Effector memory CD4-positive, alpha-beta T cell (primary cell): ENCODE measurements around the gene TXNDC2.

Experiments
- DNase-seq, 3 donors: peaks; one replicate each; pipeline ENCODE4 v3.0.0-alpha.2; 2020
- H3K27ac ChIP-seq: 2 replicates; pipeline ENCODE4 v1.7.0; 2013; ENCODE audit warnings: mild to moderate bottlenecking, low read length, moderate library complexity; ENCODE audit not compliant: insufficient read depth, poor library complexity, severe bottlenecking
- H3K27me3 ChIP-seq: replicated peaks from 2 replicates; pipeline ENCODE4 v1.7.0; 2013; ENCODE audit warnings: mild to moderate bottlenecking, low read length; ENCODE audit not compliant: insufficient read depth, control insufficient read depth, poor library complexity, severe bottlenecking
- H3K36me3 ChIP-seq: 2 replicates; pipeline ENCODE4 v1.7.0; 2013; ENCODE audit warnings: mild to moderate bottlenecking, low read length, moderate library complexity; ENCODE audit not compliant: control insufficient read depth, insufficient read depth
- H3K4me1 ChIP-seq: 2 replicates; pipeline ENCODE4 v1.7.0; 2013; ENCODE audit warnings: low read length, mild to moderate bottlenecking; ENCODE audit not compliant: control insufficient read depth, insufficient read depth, poor library complexity, severe bottlenecking
- H3K4me3 ChIP-seq: 2 replicates; pipeline ENCODE4 v1.7.0; 2013; ENCODE audit warnings: low read length, low read depth, mild to moderate bottlenecking; ENCODE audit not compliant: insufficient read depth, poor library complexity, severe bottlenecking
- H3K9me3 ChIP-seq: 2 replicates; pipeline ENCODE4 v1.7.0; 2013; ENCODE audit warnings: mild to moderate bottlenecking, low read length, moderate library complexity; ENCODE audit not compliant: control insufficient read depth

Gene TXNDC2

GRCh38 chr18:9926977-9927376 is 41.2 kb downstream of the TXNDC2 start:
- Histone ChIP-seq H3K27me3 (no peaks in the 10 kb centered on the region), H3K4me1 (peaks cover 5% of the 10 kb centered on the region), H3K36me3 (no peaks in the 10 kb centered on the region), H3K9me3 (no peaks in the 10 kb centered on the region), H3K27ac (no peak overlapping the region), H3K4me3 (no peak overlapping the region)
- no peak for DNase-seq

- no peak overlapping the region for H3K4me3 ChIP-seq
- H3K4me1 ChIP-seq: peaks cover 5% of the 10 kb centered on the region
- H3K27ac ChIP-seq: no peak overlapping the region
- H3K27me3 ChIP-seq: no peaks in the 10 kb centered on the region
- no peaks in the 10 kb centered on the region for H3K36me3 ChIP-seq
- no peaks in the 10 kb centered on the region for H3K9me3 ChIP-seq
- no peak for DNase-seq
Observed at GRCh38 chr18:9927392-9928063, 41.8 kb downstream of the TXNDC2 start.

GRCh38 chr18:9928646-9929259 is 43.0 kb downstream of the TXNDC2 start:
- Histone ChIP-seq H3K27ac (no peak overlapping the region), H3K9me3 (no peaks in the 10 kb centered on the region), H3K4me3 (no peak overlapping the region), H3K4me1 (peaks cover 5% of the 10 kb centered on the region), H3K36me3 (peaks cover 3% of the 10 kb centered on the region), H3K27me3 (no peaks in the 10 kb centered on the region)
- DNase-seq: no peak

GRCh38 chr18:9930299-9930884 is 44.6 kb downstream of the TXNDC2 start:
- Histone ChIP-seq H3K27me3 (no peaks in the 10 kb centered on the region), H3K36me3 (peaks cover 12% of the 10 kb centered on the region), H3K4me3 (no peak overlapping the region), H3K4me1 (peaks cover 5% of the 10 kb centered on the region), H3K9me3 (no peaks in the 10 kb centered on the region), H3K27ac (no peak overlapping the region)
- DNase-seq: no peak

- no peaks in the 10 kb centered on the region for H3K9me3 ChIP-seq
- peaks cover 5% of the 10 kb centered on the region for H3K4me1 ChIP-seq
- DNase-seq: no peak
- no peaks in the 10 kb centered on the region for H3K27me3 ChIP-seq
- peaks cover 16% of the 10 kb centered on the region for H3K36me3 ChIP-seq
- H3K4me3 ChIP-seq: no peak overlapping the region
- no peak overlapping the region for H3K27ac ChIP-seq
Observed at GRCh38 chr18:9931146-9931545, 45.4 kb downstream of the TXNDC2 start.

GRCh38 chr18:9931678-9932077 is 45.9 kb downstream of the TXNDC2 start:
- no peak for DNase-seq
- H3K9me3 ChIP-seq: no peaks in the 10 kb centered on the region
- H3K4me3 ChIP-seq: no peak overlapping the region
- no peak overlapping the region for H3K27ac ChIP-seq
- H3K36me3 ChIP-seq: peaks cover 22% of the 10 kb centered on the region
- no peaks in the 10 kb centered on the region for H3K27me3 ChIP-seq
- H3K4me1 ChIP-seq: peaks cover 5% of the 10 kb centered on the region

- Histone ChIP-seq H3K4me3 (no peak overlapping the region), H3K9me3 (no peaks in the 10 kb centered on the region), H3K4me1 (no peaks in the 10 kb centered on the region), H3K36me3 (peaks cover 43% of the 10 kb centered on the region), H3K27me3 (no peaks in the 10 kb centered on the region), H3K27ac (no peak overlapping the region)
- no peak for DNase-seq
Observed at GRCh38 chr18:9933865-9934264, 48.1 kb downstream of the TXNDC2 start.

- no peak overlapping the region for H3K4me3 ChIP-seq
- H3K27me3 ChIP-seq: no peaks in the 10 kb centered on the region
- no peak for DNase-seq
- H3K9me3 ChIP-seq: no peaks in the 10 kb centered on the region
- H3K36me3 ChIP-seq: peaks cover 46% of the 10 kb centered on the region
- H3K27ac ChIP-seq: no peak overlapping the region
- no peaks in the 10 kb centered on the region for H3K4me1 ChIP-seq
Observed at GRCh38 chr18:9934274-9934673, 48.5 kb downstream of the TXNDC2 start.
